AG04449 (cell line): ENCODE results near the gene NPAS3.

Experiments
- CTCF ChIA-PET: fragments of 350-600 bp; formaldehyde crosslinking; extraction: SDS; loops from one replicate; lab custom pipeline; 2021; ENCODE audit warnings: antibody characterized with exemption; lab: Yijun Ruan, JAX
- POLR2A ChIA-PET: fragments of 400-600, 350-600 bp; formaldehyde crosslinking; extraction: SDS; loops from one replicate; lab custom pipeline; 2020; ENCODE audit warnings: antibody characterized with exemption, inconsistent platforms; lab: Yijun Ruan, JAX
- DNase-seq: peaks from one replicate; pipeline ENCODE4 v3.0.0-alpha.2; 2010; ENCODE audit warnings: low read depth, low spot score
- H3K4me3 ChIP-seq: 2 replicates; pipeline ENCODE4 v1.5.1; 2011; ENCODE audit warnings: low read depth, mild to moderate bottlenecking, control low read depth, low read length
- TF ChIP-seq, protein P1 (sequence below): IDR thresholded peaks from one replicate; pipeline ENCODE4 v1.5.1; 2011; ENCODE audit warnings: mild to moderate bottlenecking, moderate library complexity, low read length, control low read depth, inconsistent platforms; ENCODE audit not compliant: insufficient read depth; ENCODE audit errors: missing control alignments

The NPAS3 gene

DNA sequence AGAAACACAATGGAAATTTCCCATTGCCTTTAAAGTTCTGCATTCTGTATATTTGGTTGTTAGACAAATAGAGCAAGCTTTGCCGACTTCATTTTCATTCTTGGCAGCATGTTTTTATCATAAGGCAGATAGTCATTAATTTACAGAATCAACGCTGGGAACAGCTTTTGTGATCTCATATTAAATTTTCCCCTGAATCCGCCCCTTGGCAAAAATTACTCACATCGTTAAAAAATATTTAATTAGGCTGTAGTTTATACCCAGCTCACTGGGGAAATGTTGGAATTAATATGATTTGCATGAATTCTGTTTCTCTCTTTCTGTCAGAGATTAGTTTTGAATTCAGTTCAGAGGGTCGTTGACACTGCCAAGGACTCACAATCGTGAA lies 714.6 kb downstream of the NPAS3 start:
- POLR2A ChIA-PET, result no interaction called here
- no peak for DNase-seq
- no peak overlapping the region for H3K4me3 ChIP-seq
- TF ChIP-seq, protein P1, sequence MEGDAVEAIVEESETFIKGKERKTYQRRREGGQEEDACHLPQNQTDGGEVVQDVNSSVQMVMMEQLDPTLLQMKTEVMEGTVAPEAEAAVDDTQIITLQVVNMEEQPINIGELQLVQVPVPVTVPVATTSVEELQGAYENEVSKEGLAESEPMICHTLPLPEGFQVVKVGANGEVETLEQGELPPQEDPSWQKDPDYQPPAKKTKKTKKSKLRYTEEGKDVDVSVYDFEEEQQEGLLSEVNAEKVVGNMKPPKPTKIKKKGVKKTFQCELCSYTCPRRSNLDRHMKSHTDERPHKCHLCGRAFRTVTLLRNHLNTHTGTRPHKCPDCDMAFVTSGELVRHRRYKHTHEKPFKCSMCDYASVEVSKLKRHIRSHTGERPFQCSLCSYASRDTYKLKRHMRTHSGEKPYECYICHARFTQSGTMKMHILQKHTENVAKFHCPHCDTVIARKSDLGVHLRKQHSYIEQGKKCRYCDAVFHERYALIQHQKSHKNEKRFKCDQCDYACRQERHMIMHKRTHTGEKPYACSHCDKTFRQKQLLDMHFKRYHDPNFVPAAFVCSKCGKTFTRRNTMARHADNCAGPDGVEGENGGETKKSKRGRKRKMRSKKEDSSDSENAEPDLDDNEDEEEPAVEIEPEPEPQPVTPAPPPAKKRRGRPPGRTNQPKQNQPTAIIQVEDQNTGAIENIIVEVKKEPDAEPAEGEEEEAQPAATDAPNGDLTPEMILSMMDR, result no peak
- CTCF ChIA-PET, result interaction anchor here (1.9 kb wide), 1 partner anchor 17 kb away, joined by 4 read pairs; no protein-coding TSS in a partner anchor

DNA sequence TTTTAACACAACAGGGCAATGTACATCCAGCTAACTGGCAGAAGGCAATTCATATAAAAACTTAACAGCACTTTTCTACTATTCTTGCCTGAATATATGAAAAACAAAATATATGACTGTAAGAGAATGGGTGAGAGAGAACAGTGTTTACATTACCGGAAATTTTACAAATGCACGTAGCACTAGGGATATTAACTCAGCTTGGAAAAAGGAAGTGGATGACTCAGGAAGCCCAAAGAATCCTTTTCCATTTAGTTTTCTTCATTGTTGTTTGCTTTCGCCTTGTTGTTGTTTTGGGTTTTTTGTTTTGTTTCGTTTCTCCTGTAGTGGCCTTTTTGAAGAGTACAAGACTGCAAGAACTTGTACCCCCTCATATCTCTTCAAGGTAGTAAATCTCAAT lies 716.7 kb downstream of the NPAS3 start:
- TF ChIP-seq, protein P1, result no peak
- DNase-seq, result no peak
- ChIA-PET POLR2A (no interaction called here), CTCF (interaction anchor here (0.9 to 1.0 kb wide), 2 partner anchors 9 to 20 kb away, joined by 3 read pairs; no protein-coding TSS in a partner anchor)
- no peak overlapping the region for H3K4me3 ChIP-seq

DNA sequence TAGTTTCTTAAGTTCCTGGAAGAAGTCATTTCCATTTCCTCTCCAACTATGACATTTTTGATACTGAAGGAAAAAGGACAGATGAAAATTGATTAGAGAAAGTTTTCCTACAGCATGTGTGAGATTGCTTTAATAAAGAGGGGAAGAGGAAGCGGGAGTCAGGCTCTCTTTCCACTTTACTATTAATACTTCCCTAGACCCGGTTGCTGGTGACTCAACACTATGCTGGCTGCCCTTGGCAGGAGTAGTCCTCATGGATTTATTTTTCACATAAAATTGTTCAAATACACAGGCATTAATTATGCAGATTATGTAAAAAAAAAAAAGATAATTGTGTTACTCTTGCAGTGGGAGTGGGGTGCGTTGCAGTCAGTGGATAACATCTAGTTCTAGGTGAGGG lies 718.8 kb downstream of the NPAS3 start:
- TF ChIP-seq, protein P1, result no peak
- ChIA-PET POLR2A (no interaction called here), CTCF (no interaction called here)
- no peak for DNase-seq
- H3K4me3 ChIP-seq, result no peak overlapping the region

DNA sequence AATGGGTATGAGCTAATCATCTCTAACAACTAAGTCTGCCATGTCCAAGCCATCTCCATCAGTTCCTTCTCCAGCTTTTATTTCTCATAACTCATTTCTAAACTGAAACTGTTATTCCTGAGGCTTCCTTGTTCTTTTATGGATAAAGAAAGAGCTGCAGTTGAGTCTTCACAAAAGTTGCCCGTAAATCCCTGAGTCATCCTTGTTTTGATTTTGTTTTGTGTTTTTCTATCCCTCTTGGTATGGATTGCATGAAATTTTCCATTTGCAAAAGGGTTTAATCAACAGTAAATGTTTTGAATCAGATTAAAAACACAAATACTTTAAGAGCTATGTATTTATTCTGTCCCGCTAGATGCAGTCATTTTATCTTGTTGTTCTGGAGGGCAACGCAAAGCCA lies 721.6 kb downstream of the NPAS3 start:
- H3K4me3 ChIP-seq, result no peak overlapping the region
- CTCF ChIA-PET, result no interaction called here
- TF ChIP-seq, protein P1, result no peak
- no peak for DNase-seq
- POLR2A ChIA-PET, result interaction anchor here (0.6 kb wide), 1 partner anchor 78 kb away, joined by 4 read pairs; no protein-coding TSS in a partner anchor

DNA sequence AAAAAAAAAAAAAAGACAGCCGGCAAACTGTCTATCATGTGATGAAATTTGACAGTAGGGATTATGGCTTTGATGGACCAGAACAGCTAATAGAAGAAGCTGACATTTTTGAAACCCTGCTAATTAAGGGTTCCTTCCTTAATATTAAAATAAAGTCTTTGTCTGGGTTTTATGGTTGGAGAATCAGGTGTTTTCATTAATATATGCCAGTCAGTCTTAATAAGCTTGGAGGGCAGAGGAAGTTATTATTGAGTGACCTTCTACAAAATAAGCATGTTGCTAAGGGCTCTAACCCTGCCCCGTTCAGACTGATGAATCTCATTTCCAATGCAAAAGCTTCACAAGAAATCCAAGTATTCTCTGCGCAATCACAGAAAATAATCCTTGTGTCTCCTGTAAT lies 722.4 kb downstream of the NPAS3 start:
- no peak overlapping the region for H3K4me3 ChIP-seq
- TF ChIP-seq, protein P1, result no peak
- POLR2A ChIA-PET, result interaction anchor here (0.6 kb wide), 1 partner anchor 77 kb away, joined by 4 read pairs; no protein-coding TSS in a partner anchor
- CTCF ChIA-PET, result no interaction called here
- no peak for DNase-seq

DNA sequence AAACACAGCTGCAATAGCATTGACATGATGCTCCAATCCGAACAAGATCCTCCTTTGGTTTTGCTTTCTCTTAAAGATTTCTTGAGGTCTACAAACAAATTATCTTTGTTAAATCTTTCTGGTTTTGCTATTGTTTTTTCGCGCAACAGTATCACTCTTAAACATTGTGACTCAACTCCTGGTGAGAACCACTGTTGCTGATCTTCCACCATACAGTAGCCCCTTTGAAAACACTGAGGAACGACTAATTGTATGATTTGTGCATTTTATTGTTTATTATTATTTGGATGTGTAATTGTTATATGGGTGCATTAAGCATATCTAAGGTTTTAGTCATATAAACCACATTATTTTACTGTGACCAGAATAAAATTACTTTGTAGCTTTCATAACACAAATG lies 729.4 kb downstream of the NPAS3 start:
- POLR2A ChIA-PET, result no interaction called here
- TF ChIP-seq, protein P1, result no peak
- H3K4me3 ChIP-seq, result no peak overlapping the region
- CTCF ChIA-PET, result no interaction called here
- no peak for DNase-seq
